Vagina (tissue), 2 donors: Measurements from ENCODE around the gene CDC25A. TPM values are rescaled to one million over a fixed set of nuclear protein-coding genes. Genes with fewer than 3 reads are reported as not detected.

ENCODE experiments used
- DNase-seq, 2 donors: peaks; one replicate each; pipeline ENCODE4 v3.0.0-alpha.2; 2017; ENCODE audit errors: extremely low spot score in 2 of 2
- H3K27ac ChIP-seq: fragments of 200-600 bp; sonication (generic); one replicate; pipeline ENCODE4 v1.5.1; 2019
- H3K27me3 ChIP-seq: fragments of 200-600 bp; sonication (generic); one replicate; pipeline ENCODE4 v1.5.1; 2019
- H3K36me3 ChIP-seq, 2 donors: fragments of 200-600 bp; sonication (generic); one replicate each; pipeline ENCODE4 v1.5.1; 2017 to 2019
- H3K4me1 ChIP-seq: fragments of 200-600 bp; sonication (generic); one replicate; pipeline ENCODE4 v1.5.1; 2019
- H3K4me3 ChIP-seq, 2 donors: fragments of 200-600 bp; sonication (generic); 1 replicate in 1 of 2; 2 replicates in 1 of 2; pipeline ENCODE4 v1.5.1; 2016 to 2019
- H3K9me3 ChIP-seq: fragments of 200-600 bp; sonication (generic); one replicate; pipeline ENCODE4 v1.5.1; 2019
- POLR2A ChIP-seq, 2 donors: fragments of 450-650 bp; IDR thresholded peaks; one replicate each; pipeline ENCODE4 v1.6.1; 2017; ENCODE audit warnings: antibody characterized with exemption in 2 of 2, mild to moderate bottlenecking in 2 of 2, moderate library complexity in 2 of 2
- POLR2AphosphoS5 ChIP-seq, 2 donors: sonication (generic); formaldehyde crosslinking; IDR thresholded peaks; one replicate each; pipeline ENCODE4 v1.9.0; 2017; ENCODE audit warnings: antibody characterized with exemption in 2 of 2, mild to moderate bottlenecking in 2 of 2, low read depth in 1 of 2; ENCODE audit not compliant: insufficient read depth in 1 of 2
- intact Hi-C: fragments of 100-400 bp; cut with DNase I; formaldehyde crosslinking; loops from one replicate; pipeline ENCODE4 v1.15.1; 2023
- microRNA counts, 2 donors: library from miRNA; unstranded; fragments of <30 nt; microRNA quantifications; one replicate each; lab custom pipeline; 2016 to 2017
- microRNA-seq: library from miRNA; unstranded; fragments of <30 nt; microRNA quantifications from one replicate; pipeline ENCODE4, GENCODE V29; 2017; ENCODE audit warnings: borderline number of aligned reads, borderline replicate concordance
- small RNA-seq: library from RNA; depleted of rRNA; stranded (forward); fragments of <200 nt; gene quantifications from one replicate; pipeline ENCODE3, GENCODE V24; 2016
- total RNA-seq: library from RNA; depleted of rRNA; stranded (reverse); fragments of >200 nt; gene quantifications from one replicate; pipeline ENCODE4 v1.2.3, GENCODE V29; 2016
- TF ChIP-seq, protein P1 (sequence below), 3 experiments: fragments of 450-650 bp in 2 of 3; fragments of 200-600 bp in 1 of 3; sonication (generic) in 1 of 3; IDR thresholded peaks; one replicate each; pipeline ENCODE4 v1.5.1; 2017 to 2019; ENCODE audit warnings: antibody characterized with exemption in 3 of 3, mild to moderate bottlenecking in 2 of 3, moderate library complexity in 2 of 3

Gene CDC25A
- total RNA-seq, 1 donor from 2014 or later = 8.8 TPM

DNA sequence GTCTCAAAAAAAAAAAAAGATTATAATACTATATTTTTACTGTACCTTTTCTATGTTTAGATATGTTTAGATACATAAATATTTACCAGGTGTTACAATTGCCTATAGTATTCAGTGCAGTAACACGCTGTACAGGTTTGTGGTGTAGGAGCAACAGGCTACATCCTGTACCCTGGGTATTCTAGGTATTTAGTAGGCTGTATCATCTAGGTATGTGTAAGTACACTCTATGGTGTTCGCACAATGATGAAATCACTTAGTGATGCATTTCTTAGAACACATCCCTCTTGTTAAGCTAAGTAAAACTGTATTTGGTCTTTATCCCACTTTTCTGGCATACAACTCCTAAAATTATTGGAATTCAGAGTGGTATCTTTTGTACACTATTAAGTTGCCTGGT is 77.8 kb downstream of the CDC25A start:
- no peaks in the 10 kb centered on the region for H3K4me1 ChIP-seq

DNA sequence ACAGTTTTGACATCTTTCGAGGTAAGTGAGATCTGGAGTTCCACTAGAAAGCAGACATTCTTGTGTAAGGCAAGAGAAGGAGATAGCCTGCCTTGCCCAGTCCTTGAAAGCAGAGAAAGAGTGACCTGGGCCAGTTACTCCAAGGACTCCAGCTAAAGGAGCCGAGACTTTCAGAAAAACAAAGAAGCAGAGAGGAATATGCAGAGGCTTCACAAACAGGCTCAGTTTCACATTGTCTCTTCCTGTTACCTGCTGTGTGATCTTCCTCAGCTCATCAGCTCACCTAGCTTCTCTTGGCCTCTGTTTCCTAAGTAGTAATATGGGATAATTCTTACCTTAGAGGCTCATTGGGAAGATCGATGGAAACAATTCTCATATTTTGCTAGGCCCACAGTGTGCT is 81.0 kb downstream of the CDC25A start:
- no peak overlapping the region for H3K27ac ChIP-seq
- H3K4me1 ChIP-seq = no peaks in the 10 kb centered on the region
- DNase-seq = no peak
- no peak overlapping the region for H3K4me3 ChIP-seq
- no peak for TF ChIP-seq POLR2AphosphoS5 (IDR thresholded peaks at IDR 0.05; ENCODE audit: insufficient read depth in 1 of 2, low read depth in 1 of 2)
- TF ChIP-seq POLR2A (IDR thresholded peaks at IDR 0.05) = no peak
- TF ChIP-seq, protein P1, sequence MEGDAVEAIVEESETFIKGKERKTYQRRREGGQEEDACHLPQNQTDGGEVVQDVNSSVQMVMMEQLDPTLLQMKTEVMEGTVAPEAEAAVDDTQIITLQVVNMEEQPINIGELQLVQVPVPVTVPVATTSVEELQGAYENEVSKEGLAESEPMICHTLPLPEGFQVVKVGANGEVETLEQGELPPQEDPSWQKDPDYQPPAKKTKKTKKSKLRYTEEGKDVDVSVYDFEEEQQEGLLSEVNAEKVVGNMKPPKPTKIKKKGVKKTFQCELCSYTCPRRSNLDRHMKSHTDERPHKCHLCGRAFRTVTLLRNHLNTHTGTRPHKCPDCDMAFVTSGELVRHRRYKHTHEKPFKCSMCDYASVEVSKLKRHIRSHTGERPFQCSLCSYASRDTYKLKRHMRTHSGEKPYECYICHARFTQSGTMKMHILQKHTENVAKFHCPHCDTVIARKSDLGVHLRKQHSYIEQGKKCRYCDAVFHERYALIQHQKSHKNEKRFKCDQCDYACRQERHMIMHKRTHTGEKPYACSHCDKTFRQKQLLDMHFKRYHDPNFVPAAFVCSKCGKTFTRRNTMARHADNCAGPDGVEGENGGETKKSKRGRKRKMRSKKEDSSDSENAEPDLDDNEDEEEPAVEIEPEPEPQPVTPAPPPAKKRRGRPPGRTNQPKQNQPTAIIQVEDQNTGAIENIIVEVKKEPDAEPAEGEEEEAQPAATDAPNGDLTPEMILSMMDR (IDR thresholded peaks at IDR 0.05) = no peak
- H3K36me3 ChIP-seq = no peaks in the 10 kb centered on the region
- H3K9me3 ChIP-seq = no peaks in the 10 kb centered on the region
- intact Hi-C loops = no loop called here
- no peaks in the 10 kb centered on the region for H3K27me3 ChIP-seq

More for the DNA sequence above, 77.8 kb downstream of the CDC25A start:
- H3K27me3 ChIP-seq = no peaks in the 10 kb centered on the region
- no peak overlapping the region for H3K27ac ChIP-seq
- no peak for TF ChIP-seq POLR2A (IDR thresholded peaks at IDR 0.05)
- TF ChIP-seq, protein P1 (IDR thresholded peaks at IDR 0.05) = no peak
- H3K4me3 ChIP-seq = no peak overlapping the region
- H3K36me3 ChIP-seq = no peaks in the 10 kb centered on the region
- intact Hi-C loops = no loop called here
- H3K9me3 ChIP-seq = no peaks in the 10 kb centered on the region
- DNase-seq = no peak

MicroRNAs encoded within 50 kb of the gene (microRNA counts, 767-probe panel; counts per million panel counts)
- microRNA hsa-miR-4443 (lab: Ali Mortazavi, UCI) = 238 to 261 counts per million in 2 donors

Small RNAs within 50 kb of the gene (microRNA-seq; reads per million reads assigned to microRNA genes)
- gene MIR4443 = not detected

Small RNAs within 50 kb of the gene (small RNA-seq; reads per million reads assigned to genes)
- gene MIR4443 (0.34 reads per million), gene NDUFB1P1 (not detected), gene RNU7-128P (not detected), gene SNRPFP4 (not detected)

Other genes with a start within 250 kb of the CDC25A start
- 142 TPM for gene MAP4, start 172.0 kb downstream of the CDC25A start, total RNA-seq
- gene CAMP, start 35.1 kb upstream of the CDC25A start, total RNA-seq = not detected
- gene ZNF589, start 52.7 kb upstream of the CDC25A start, total RNA-seq = 12.3 TPM
- 17.2 TPM for gene NME6, start 113.0 kb upstream of the CDC25A start, total RNA-seq
- not detected for gene SPINK8, start 145.2 kb upstream of the CDC25A start, total RNA-seq
- not detected for gene FBXW12, start 183.8 kb upstream of the CDC25A start, total RNA-seq
- gene PLXNB1, start 241.7 kb upstream of the CDC25A start, total RNA-seq = 257 TPM